Heart right ventricle (tissue), 16 donors: ENCODE data around the gene IL17C. TPM values are rescaled to one million over a fixed set of nuclear protein-coding genes. Genes with fewer than 3 reads are reported as not detected.

ENCODE experiments used
- ATAC-seq, 8 donors: fragments of 200-7000 bp; cut with Tn5 transposase; one replicate each; pipeline ENCODE4 v1.9.1; 2020; ENCODE audit warnings: mild to moderate bottlenecking in 8 of 8, moderate library complexity in 8 of 8, moderate number of reproducible peaks in 1 of 8
- DNase-seq, 2 donors: peaks; one replicate each; pipeline ENCODE4 v3.0.0-alpha.2; 2020
- H3K27ac ChIP-seq, 10 donors: fragments of 200-600 bp; sonication (generic) in 2 of 10; one replicate each; pipeline versions ENCODE4 v1.5.0 to v1.8.0; 2020 to 2022; ENCODE audit warnings: mild to moderate bottlenecking in 3 of 10
- H3K27me3 ChIP-seq, 7 donors: fragments of 200-600 bp; one replicate each; pipeline ENCODE4 v1.8.0; 2021 to 2022; ENCODE audit warnings: mild to moderate bottlenecking in 2 of 7
- H3K36me3 ChIP-seq, 9 donors: fragments of 200-600 bp; sonication (generic) in 1 of 9; one replicate each; pipeline versions ENCODE4 v1.5.0 to v1.8.0; 2020 to 2022; ENCODE audit warnings: mild to moderate bottlenecking in 2 of 9
- H3K4me1 ChIP-seq, 9 donors: fragments of 200-600 bp; sonication (generic) in 1 of 9; one replicate each; pipeline versions ENCODE4 v1.5.0 to v1.8.0; 2020 to 2022; ENCODE audit warnings: mild to moderate bottlenecking in 4 of 9
- H3K4me3 ChIP-seq, 10 donors: fragments of 200-600 bp; sonication (generic) in 2 of 10; one replicate each; pipeline versions ENCODE4 v1.5.0 to v1.8.0; 2020 to 2022; ENCODE audit warnings: mild to moderate bottlenecking in 7 of 10, moderate library complexity in 2 of 10
- H3K9me3 ChIP-seq, 11 donors: fragments of 200-600 bp in 10 of 11; sonication (generic) in 2 of 11; one replicate each; pipeline versions ENCODE4 v1.5.0 to v1.8.0; 2013 to 2022; ENCODE audit warnings: mild to moderate bottlenecking in 2 of 11, control low read depth in 1 of 11, moderate library complexity in 1 of 11
- CTCF ChIP-seq, 9 donors: fragments of 200-600 bp; sonication (generic) in 2 of 9; IDR thresholded peaks; one replicate each; pipeline versions ENCODE4 v1.5.0 to v1.8.0; 2021 to 2022; ENCODE audit warnings: antibody characterized with exemption in 9 of 9, mild to moderate bottlenecking in 5 of 9, moderate library complexity in 1 of 9
- WGBS, 2 donors: extraction: QIAGEN DNeasy Blood & Tissue Kit; methylation state at CpG; one replicate each; pipeline ENCODE4 v1.1.7; 2013; ENCODE audit warnings: inconsistent platforms in 1 of 2; 5-methylcytosine and 5-hydroxymethylcytosine counted together
- intact Hi-C, 10 donors: fragments of 100-400 bp; cut with DNase I; formaldehyde crosslinking; loops; one replicate each; pipeline versions ENCODE4 v1.11.1 to v1.14.2; 2022
- polyA plus RNA-seq, 2 donors: library from polyadenylated mRNA; stranded (reverse); fragments of 200-250 nt; gene quantifications; one replicate each; pipeline ENCODE4 v1.2.3, GENCODE V29; 2013
- total RNA-seq, 10 donors: library from RNA; stranded (reverse); fragmentation: NEBNext Ultra II Directional in 3 of 10; extraction: Animal tissue kit (Norgen Biotek cat#: 25700) in 3 of 10; gene quantifications; one replicate each; pipeline versions ENCODE4 v1.2.1 to v1.2.4, GENCODE V29; 2021 to 2023
- donor health status: Arrhythmogenic right ventricular cardiomyopathy.
- donor health status: ischemic (EF 13 %, LVEDD 7.1; RV severe dilation, severe dysfunction).
- donor health status: healthy with polysubstance abuse.
- donor health status: DM: no; HTN: yes; CAD: no.
- donor health status: DM: no; HTN: no; CAD: no.
- donor health status: ischemic (EF 25% LVEDD 6.9; RV normal size, moderate dysfunction).
- donor health status: ischemic (EF 25% LVEDD 5.7; RV mildly dilated, moderate dysfunction).
- donor health status: healthy.
- donor health status: DM: yes; HTN: yes; CAD: no.
- donor health status: Ischemic cardiomyopathy.
- donor health status: ischemic (EF 35%, LVEDD 5.7; RV mildly dilated, moderate dysfunction).
- donor health status: nonischemic (EF 11% LVEDD 7.7; RV severe dilation, severe dysfunction).
- donor health status: DM: yes; HTN: yes; CAD: no.
- donor health status: PGD.
- donor health status: ischemic (EF 29% LVEDD 5.4; RV normal size, mild dysfunction).
- donor health status: nonischemic (EF 23%, LVEDD 6.1; RV moderate dilation, normal function).

Gene IL17C
- total and polyA plus RNA-seq, 12 donors: not detected

- Histone ChIP-seq H3K9me3 (no peaks in the 10 kb centered on the region), H3K27me3 (peaks cover 13 to 46% (median 22%) of the 10 kb centered on the region in 7 donors), H3K36me3 (peaks cover 0 to 40% (median 26%) of the 10 kb centered on the region in 9 donors), H3K4me1 (peaks cover 0 to 29% (median 21%) of the 10 kb centered on the region in 9 donors), H3K4me3 (peak overlapping the region; percentile 20 to 65 (median 50)), H3K27ac (peak overlapping the region in 4 of 10 donors; percentile 2 to 88 (median 42))
- ATAC-seq: peak; percentile 38 to 77 (median 54)
- TF ChIP-seq CTCF (IDR thresholded peaks at IDR 0.05): no peak
- DNase-seq: peak; percentile 51 to 57
- intact Hi-C loops: no loop called here
- 17 to 20% methylated on average over 78 to 82 of the region's 82 CpGs for WGBS, 2 donors
These were observed 4.0 kb upstream of the IL17C start for GRCh38 chr16:88634141-88634993.

GRCh38 chr16:88634994-88635670 is 3.2 kb upstream of the IL17C start:
- TF ChIP-seq CTCF (IDR thresholded peaks at IDR 0.05): no peak
- H3K4me3 ChIP-seq: peak overlapping the region in 9 of 10 donors; percentile 29 to 65 (median 51)

GRCh38 chr16:88635671-88636319 is 2.6 kb upstream of the IL17C start:
- Histone ChIP-seq H3K4me1 (peaks cover 0 to 28% (median 16%) of the 10 kb centered on the region in 9 donors), H3K9me3 (no peaks in the 10 kb centered on the region), H3K4me3 (no peak overlapping the region), H3K27ac (no peak overlapping the region), H3K36me3 (peaks cover 0 to 26% (median 17%) of the 10 kb centered on the region in 9 donors), H3K27me3 (peaks cover 22 to 60% (median 36%) of the 10 kb centered on the region in 7 donors)
- WGBS, 2 donors: 94 to 95% methylated on average over 17 of the region's 17 CpGs
- intact Hi-C loops: no loop called here
- no peak for TF ChIP-seq CTCF (IDR thresholded peaks at IDR 0.05)
- DNase-seq: no peak
- ATAC-seq: no peak

More at GRCh38 chr16:88634994-88635670, 3.2 kb upstream of the IL17C start:
- DNase-seq (peak in 1 of 2 donors; percentile 16), ATAC-seq (no peak)
- H3K27ac ChIP-seq: peak overlapping the region in 2 of 10 donors; percentile 50 to 88
- H3K4me1 ChIP-seq: peaks cover 0 to 28% (median 16%) of the 10 kb centered on the region in 9 donors
- H3K27me3 ChIP-seq: peaks cover 21 to 53% (median 29%) of the 10 kb centered on the region in 7 donors
- H3K9me3 ChIP-seq: no peaks in the 10 kb centered on the region
- WGBS, 2 donors: 45 to 51% methylated on average over 28 of the region's 28 CpGs
- peaks cover 0 to 33% (median 20%) of the 10 kb centered on the region in 9 donors for H3K36me3 ChIP-seq
- intact Hi-C loops: no loop called here
